ENCODE measurements around the gene LGI1. TPM values are rescaled to one million over a fixed set of nuclear protein-coding genes. Genes with fewer than 3 reads are reported as not detected.

Gene LGI1
- total and polyA plus RNA-seq, 5 donors from 2014 or later: not detected

- Mint-ChIP-seq H3K36me3 (no peaks in the 10 kb centered on the region), H3K4me3 (no peak overlapping the region), H3K9me3 (no peaks in the 10 kb centered on the region), H3K4me1 (no peaks in the 10 kb centered on the region), H3K27ac (no peak overlapping the region), H3K27me3 (peaks cover 19% of the 10 kb centered on the region)
- Histone ChIP-seq H3K27ac (ENCODE audit: insufficient read depth, low read length, poor library complexity, severe bottlenecking) (no peak overlapping the region), H3K4me3 (ENCODE audit: low read depth, low read length) (no peak overlapping the region), H3K27me3 (ENCODE audit: control insufficient read depth, insufficient read depth, low read length) (peaks cover 3% of the 10 kb centered on the region), H3K9me3 (ENCODE audit: control insufficient read depth in 2 of 2, low read length in 2 of 2) (no peaks in the 10 kb centered on the region), H3K36me3 (ENCODE audit: control insufficient read depth, insufficient read depth, low read length) (no peaks in the 10 kb centered on the region), H3K4me1 (ENCODE audit: control insufficient read depth, insufficient read depth, low read length, poor library complexity, severe bottlenecking) (no peaks in the 10 kb centered on the region)
- ATAC-seq (ENCODE audit: low read depth in 2 of 2) (no peak), DNase-seq (no peak)
Measured at GRCh38 chr10:93788413-93789208, 30.9 kb downstream of the LGI1 start.

- H3K4me3 Mint-ChIP-seq: no peak overlapping the region
- no peaks in the 10 kb centered on the region for H3K36me3 Mint-ChIP-seq
Measured at GRCh38 chr10:93790439-93790838, 32.7 kb downstream of the LGI1 start.

DNA sequence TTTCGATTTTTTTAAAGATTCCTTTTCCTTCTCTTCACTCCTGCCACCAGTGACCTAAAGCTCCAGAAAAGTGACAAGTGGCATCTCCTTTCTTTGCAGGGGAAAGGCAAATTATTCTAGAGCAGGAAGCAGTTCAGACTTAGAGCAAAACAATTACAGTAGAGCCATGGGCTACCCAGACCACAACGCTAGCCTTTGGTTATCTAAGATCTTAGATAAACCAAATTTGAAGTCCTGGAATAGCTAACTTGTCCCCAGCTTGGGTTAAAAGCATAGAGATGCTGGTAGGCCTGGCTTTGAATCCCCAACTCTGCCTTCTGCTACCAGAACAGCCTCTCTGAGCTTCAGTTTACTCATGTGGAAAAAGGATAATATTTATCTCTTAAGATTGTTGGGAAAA, 38.4 kb downstream of the LGI1 start:
- no peak overlapping the region for H3K4me3 ChIP-seq (ENCODE audit: low read depth, low read length)
- no peak overlapping the region for H3K27ac ChIP-seq (ENCODE audit: insufficient read depth, low read length, poor library complexity, severe bottlenecking)
- DNase-seq: no peak
- Mint-ChIP-seq H3K27me3 (peaks cover 15% of the 10 kb centered on the region), H3K36me3 (no peaks in the 10 kb centered on the region), H3K4me3 (no peak overlapping the region), H3K4me1 (no peaks in the 10 kb centered on the region), H3K27ac (no peak overlapping the region), H3K9me3 (peaks cover 0 to 3% (median 0%) of the 10 kb centered on the region in 7 donors)
- peaks cover 3% of the 10 kb centered on the region for H3K27me3 ChIP-seq (ENCODE audit: control insufficient read depth, insufficient read depth, low read length)
- no peaks in the 10 kb centered on the region for H3K9me3 ChIP-seq (ENCODE audit: control insufficient read depth in 2 of 2, low read length in 2 of 2)
- H3K36me3 ChIP-seq (ENCODE audit: control insufficient read depth, insufficient read depth, low read length): no peaks in the 10 kb centered on the region
- no peak for ATAC-seq (ENCODE audit: low read depth in 2 of 2)
- no peaks in the 10 kb centered on the region for H3K4me1 ChIP-seq (ENCODE audit: control insufficient read depth, insufficient read depth, low read length, poor library complexity, severe bottlenecking)

More at GRCh38 chr10:93790439-93790838, 32.7 kb downstream of the LGI1 start:
- H3K4me1 ChIP-seq (ENCODE audit: control insufficient read depth, insufficient read depth, low read length, poor library complexity, severe bottlenecking): no peaks in the 10 kb centered on the region
- ATAC-seq (ENCODE audit: low read depth in 2 of 2) (no peak), DNase-seq (no peak)
- H3K27me3 ChIP-seq (ENCODE audit: control insufficient read depth, insufficient read depth, low read length): peaks cover 3% of the 10 kb centered on the region
- H3K4me1 Mint-ChIP-seq: no peaks in the 10 kb centered on the region
- H3K27ac Mint-ChIP-seq: no peak overlapping the region
- no peaks in the 10 kb centered on the region for H3K9me3 ChIP-seq (ENCODE audit: control insufficient read depth in 2 of 2, low read length in 2 of 2)
- peaks cover 0 to 3% (median 0%) of the 10 kb centered on the region in 7 donors for H3K9me3 Mint-ChIP-seq
- no peak overlapping the region for H3K4me3 ChIP-seq (ENCODE audit: low read depth, low read length)
- H3K27me3 Mint-ChIP-seq: peaks cover 20% of the 10 kb centered on the region
- H3K27ac ChIP-seq (ENCODE audit: insufficient read depth, low read length, poor library complexity, severe bottlenecking): no peak overlapping the region
- no peaks in the 10 kb centered on the region for H3K36me3 ChIP-seq (ENCODE audit: control insufficient read depth, insufficient read depth, low read length)

GRCh38 chr10:93797825-93798224, 40.1 kb downstream of the LGI1 start:
- no peak for ATAC-seq (ENCODE audit: low read depth in 2 of 2)
- no peak overlapping the region for H3K27ac ChIP-seq (ENCODE audit: insufficient read depth, low read length, poor library complexity, severe bottlenecking)
- Mint-ChIP-seq H3K9me3 (peaks cover 0 to 3% (median 0%) of the 10 kb centered on the region in 7 donors), H3K27ac (no peak overlapping the region), H3K36me3 (no peaks in the 10 kb centered on the region), H3K27me3 (peaks cover 15% of the 10 kb centered on the region), H3K4me1 (no peaks in the 10 kb centered on the region), H3K4me3 (no peak overlapping the region)
- no peaks in the 10 kb centered on the region for H3K4me1 ChIP-seq (ENCODE audit: control insufficient read depth, insufficient read depth, low read length, poor library complexity, severe bottlenecking)
- H3K27me3 ChIP-seq (ENCODE audit: control insufficient read depth, insufficient read depth, low read length): peaks cover 4% of the 10 kb centered on the region
- no peak overlapping the region for H3K4me3 ChIP-seq (ENCODE audit: low read depth, low read length)
- no peaks in the 10 kb centered on the region for H3K9me3 ChIP-seq (ENCODE audit: control insufficient read depth in 2 of 2, low read length in 2 of 2)
- DNase-seq: no peak
- no peaks in the 10 kb centered on the region for H3K36me3 ChIP-seq (ENCODE audit: control insufficient read depth, insufficient read depth, low read length)

DNA sequence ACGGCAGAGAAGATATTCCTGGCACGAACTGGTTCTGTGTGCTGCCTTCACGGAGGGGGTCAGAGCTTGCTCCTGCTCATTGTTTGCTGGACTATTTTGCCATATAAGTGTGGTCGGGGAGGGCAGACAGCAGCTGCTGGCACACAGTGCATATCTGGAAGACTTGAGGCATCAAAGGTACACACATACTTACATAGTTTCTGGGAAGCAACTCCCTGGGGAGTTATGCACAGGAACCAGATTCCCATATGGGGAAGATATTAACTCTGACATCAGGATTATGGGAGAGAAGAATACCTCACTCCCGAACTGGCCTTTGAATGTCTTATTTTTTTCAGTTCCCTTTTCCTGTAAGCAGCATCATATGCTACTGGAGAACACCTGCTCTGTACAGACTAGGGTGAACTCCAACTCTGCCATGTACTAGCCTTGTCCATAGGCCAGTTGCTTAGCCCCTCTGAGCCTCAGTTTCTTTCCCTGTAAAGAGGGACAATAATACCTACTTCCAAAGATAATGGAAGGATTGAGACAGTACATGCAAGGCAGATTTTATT, 41.5 kb downstream of the LGI1 start:
- no peaks in the 10 kb centered on the region for H3K36me3 ChIP-seq (ENCODE audit: control insufficient read depth, insufficient read depth, low read length)
- Mint-ChIP-seq H3K27ac (no peak overlapping the region), H3K4me3 (no peak overlapping the region), H3K36me3 (no peaks in the 10 kb centered on the region), H3K4me1 (no peaks in the 10 kb centered on the region), H3K27me3 (peaks cover 18% of the 10 kb centered on the region), H3K9me3 (peaks cover 0 to 3% (median 0%) of the 10 kb centered on the region in 7 donors)
- no peak overlapping the region for H3K4me3 ChIP-seq (ENCODE audit: low read depth, low read length)
- no peaks in the 10 kb centered on the region for H3K4me1 ChIP-seq (ENCODE audit: control insufficient read depth, insufficient read depth, low read length, poor library complexity, severe bottlenecking)
- no peak overlapping the region for H3K27ac ChIP-seq (ENCODE audit: insufficient read depth, low read length, poor library complexity, severe bottlenecking)
- DNase-seq (no peak), ATAC-seq (ENCODE audit: low read depth in 2 of 2) (no peak)
- H3K9me3 ChIP-seq (ENCODE audit: control insufficient read depth in 2 of 2, low read length in 2 of 2): no peaks in the 10 kb centered on the region
- peaks cover 8% of the 10 kb centered on the region for H3K27me3 ChIP-seq (ENCODE audit: control insufficient read depth, insufficient read depth, low read length)

DNA sequence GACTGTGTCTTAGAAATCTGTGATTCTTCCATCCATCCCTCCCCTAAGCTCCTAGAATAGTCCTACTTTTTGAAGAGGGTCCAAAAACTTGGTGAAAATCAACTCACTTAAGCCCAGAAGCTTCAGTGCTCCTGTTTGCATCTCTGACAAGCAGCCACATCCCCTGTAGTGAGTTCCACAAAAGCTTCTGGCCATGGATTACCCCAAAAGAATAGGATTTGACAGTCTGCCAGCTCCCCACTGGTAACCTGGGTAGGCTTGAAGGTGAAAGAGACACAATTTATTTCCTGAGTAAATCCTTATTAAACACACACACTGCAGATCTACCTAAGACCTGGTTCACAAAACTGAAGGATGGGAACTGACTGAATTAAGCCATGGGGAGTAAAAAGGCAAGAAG, 46.5 kb downstream of the LGI1 start:
- Mint-ChIP-seq H3K27me3 (peaks cover 31% of the 10 kb centered on the region), H3K4me1 (no peaks in the 10 kb centered on the region)
- no peak overlapping the region for H3K27ac ChIP-seq (ENCODE audit: insufficient read depth, low read length, poor library complexity, severe bottlenecking)

DNA sequence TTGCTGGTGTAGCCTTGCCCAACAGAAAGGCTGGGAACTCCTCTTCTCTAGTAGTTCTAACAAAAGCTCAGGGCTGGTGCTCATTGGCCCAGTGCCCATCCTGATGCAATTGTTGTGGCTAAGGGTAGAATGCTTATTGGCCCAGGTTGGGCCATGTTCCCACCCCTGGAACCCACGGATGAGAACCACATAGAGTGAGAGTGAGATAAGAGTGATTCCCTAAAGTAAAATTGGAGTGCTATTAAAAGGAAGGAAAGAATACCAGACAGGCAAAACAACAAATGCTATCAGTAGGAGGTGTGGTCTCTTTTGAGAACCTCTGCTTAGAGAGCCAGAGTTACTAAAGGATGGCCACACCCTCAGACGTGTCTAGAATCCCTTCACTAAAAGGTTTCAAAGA, 49.2 kb downstream of the LGI1 start:
- Histone ChIP-seq H3K9me3 (ENCODE audit: control insufficient read depth in 2 of 2, low read length in 2 of 2) (no peaks in the 10 kb centered on the region), H3K27ac (ENCODE audit: insufficient read depth, low read length, poor library complexity, severe bottlenecking) (no peak overlapping the region), H3K27me3 (ENCODE audit: control insufficient read depth, insufficient read depth, low read length) (peaks cover 12% of the 10 kb centered on the region), H3K36me3 (ENCODE audit: control insufficient read depth, insufficient read depth, low read length) (no peaks in the 10 kb centered on the region), H3K4me3 (ENCODE audit: low read depth, low read length) (no peak overlapping the region), H3K4me1 (ENCODE audit: control insufficient read depth, insufficient read depth, low read length, poor library complexity, severe bottlenecking) (no peaks in the 10 kb centered on the region)
- ATAC-seq (ENCODE audit: low read depth in 2 of 2): no peak
- no peaks in the 10 kb centered on the region for H3K4me1 Mint-ChIP-seq
- DNase-seq: no peak
- H3K36me3 Mint-ChIP-seq: no peaks in the 10 kb centered on the region
- no peak overlapping the region for H3K27ac Mint-ChIP-seq
- H3K9me3 Mint-ChIP-seq: peaks cover 0 to 2% (median 0%) of the 10 kb centered on the region in 7 donors
- no peak overlapping the region for H3K4me3 Mint-ChIP-seq
- H3K27me3 Mint-ChIP-seq: peaks cover 25% of the 10 kb centered on the region

More for the DNA sequence above, 46.5 kb downstream of the LGI1 start:
- DNase-seq (no peak), ATAC-seq (ENCODE audit: low read depth in 2 of 2) (no peak)
- Histone ChIP-seq H3K27me3 (ENCODE audit: control insufficient read depth, insufficient read depth, low read length) (peaks cover 13% of the 10 kb centered on the region), H3K9me3 (ENCODE audit: control insufficient read depth in 2 of 2, low read length in 2 of 2) (no peaks in the 10 kb centered on the region), H3K4me1 (ENCODE audit: control insufficient read depth, insufficient read depth, low read length, poor library complexity, severe bottlenecking) (no peaks in the 10 kb centered on the region), H3K4me3 (ENCODE audit: low read depth, low read length) (no peak overlapping the region), H3K36me3 (ENCODE audit: control insufficient read depth, insufficient read depth, low read length) (no peaks in the 10 kb centered on the region)
- Mint-ChIP-seq H3K27ac (no peak overlapping the region), H3K9me3 (peaks cover 0 to 2% (median 0%) of the 10 kb centered on the region in 7 donors), H3K36me3 (no peaks in the 10 kb centered on the region), H3K4me3 (no peak overlapping the region)

- Histone ChIP-seq H3K9me3 (ENCODE audit: control insufficient read depth in 2 of 2, low read length in 2 of 2) (no peaks in the 10 kb centered on the region), H3K4me3 (ENCODE audit: low read depth, low read length) (no peak overlapping the region), H3K27me3 (ENCODE audit: control insufficient read depth, insufficient read depth, low read length) (peaks cover 12% of the 10 kb centered on the region), H3K4me1 (ENCODE audit: control insufficient read depth, insufficient read depth, low read length, poor library complexity, severe bottlenecking) (no peaks in the 10 kb centered on the region), H3K27ac (ENCODE audit: insufficient read depth, low read length, poor library complexity, severe bottlenecking) (no peak overlapping the region), H3K36me3 (ENCODE audit: control insufficient read depth, insufficient read depth, low read length) (no peaks in the 10 kb centered on the region)
- peaks cover 0 to 2% (median 0%) of the 10 kb centered on the region in 7 donors for H3K9me3 Mint-ChIP-seq
- H3K36me3 Mint-ChIP-seq: no peaks in the 10 kb centered on the region
- DNase-seq: no peak
- no peak overlapping the region for H3K27ac Mint-ChIP-seq
- no peak overlapping the region for H3K4me3 Mint-ChIP-seq
- no peak for ATAC-seq (ENCODE audit: low read depth in 2 of 2)
- H3K27me3 Mint-ChIP-seq: peaks cover 25% of the 10 kb centered on the region
- H3K4me1 Mint-ChIP-seq: no peaks in the 10 kb centered on the region
Measured at GRCh38 chr10:93807371-93807770, 49.6 kb downstream of the LGI1 start.
